GM18520 (cell line): ENCODE data around the gene CDH16.
A peak's percentile ranks its signal among the peaks of the same experiment; 100 is the strongest.
"Not testable (repeated sequence)": the region's sequence is repeated elsewhere in the genome, so short reads cannot be mapped to it uniquely, and the experiment has no call there.

Experiments
- ATAC-seq: cut with Tn5 transposase; IDR thresholded peaks from one replicate; pipeline ENCODE4 v1.9.1; 2021; ENCODE audit not compliant: unreplicated experiment

Gene CDH16

DNA sequence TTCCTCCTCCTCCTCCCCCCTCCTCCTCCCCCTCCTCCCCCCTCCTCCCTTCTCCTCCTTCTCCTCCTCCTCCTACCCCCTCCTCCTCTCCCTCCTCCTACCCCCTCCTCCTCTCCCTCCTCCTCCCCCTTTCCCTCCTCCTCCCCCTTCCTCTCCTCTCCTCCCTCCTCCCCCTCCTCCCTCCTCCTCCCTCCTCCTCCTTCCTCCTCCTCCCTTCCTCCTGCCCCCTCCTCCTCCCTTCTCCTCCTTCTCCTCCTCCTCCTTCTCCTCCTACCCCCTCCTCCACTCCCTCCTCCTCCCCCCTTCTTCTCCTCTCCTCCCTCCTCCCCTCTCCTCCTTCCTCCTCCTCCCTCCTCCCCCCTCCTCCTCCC is 45.0 kb downstream of the CDH16 start:
- ATAC-seq: no peak

DNA sequence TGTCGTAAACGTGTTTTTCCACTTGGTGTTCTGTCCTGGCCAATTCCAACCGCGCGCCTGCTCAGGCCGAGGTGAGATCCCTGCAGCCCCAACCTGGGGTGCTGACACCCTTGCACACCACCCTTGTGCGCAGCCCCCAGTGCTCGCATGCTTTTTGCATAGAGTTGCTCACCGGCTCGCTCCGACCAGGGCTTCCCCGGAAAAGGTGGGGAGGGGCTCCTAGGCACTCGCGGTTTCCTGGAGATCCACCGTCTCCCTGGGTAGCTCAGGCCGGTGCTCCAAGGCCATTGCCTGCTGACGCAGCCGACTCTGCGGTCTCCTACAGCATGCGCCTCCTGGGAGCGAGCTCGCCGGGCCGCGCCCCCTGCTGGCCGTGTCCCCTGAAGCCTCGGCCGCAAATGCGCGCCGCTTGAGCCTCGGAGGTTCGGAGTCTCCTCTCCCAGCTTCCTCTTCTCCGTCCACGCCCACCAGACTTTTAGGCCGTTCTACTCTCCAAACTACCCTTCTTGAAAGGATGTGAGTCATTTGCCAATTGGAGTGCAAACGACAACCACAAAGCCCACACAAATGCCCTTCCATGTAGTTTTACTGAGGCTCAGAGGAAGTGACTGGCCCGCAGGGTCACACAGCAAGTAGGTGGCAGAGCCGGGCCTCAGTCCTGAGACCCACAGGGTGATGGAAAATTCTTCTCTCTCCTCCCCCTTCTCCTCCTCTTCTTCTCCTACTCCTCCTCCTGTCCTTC is 45.6 kb downstream of the CDH16 start:
- peak; percentile 75 for ATAC-seq

- ATAC-seq: no peak
Measured at GRCh38 chr16:66872559-66872942, 46.1 kb downstream of the CDH16 start.

GRCh38 chr16:66871840-66872239 is 46.8 kb downstream of the CDH16 start:
- no peak for ATAC-seq

DNA sequence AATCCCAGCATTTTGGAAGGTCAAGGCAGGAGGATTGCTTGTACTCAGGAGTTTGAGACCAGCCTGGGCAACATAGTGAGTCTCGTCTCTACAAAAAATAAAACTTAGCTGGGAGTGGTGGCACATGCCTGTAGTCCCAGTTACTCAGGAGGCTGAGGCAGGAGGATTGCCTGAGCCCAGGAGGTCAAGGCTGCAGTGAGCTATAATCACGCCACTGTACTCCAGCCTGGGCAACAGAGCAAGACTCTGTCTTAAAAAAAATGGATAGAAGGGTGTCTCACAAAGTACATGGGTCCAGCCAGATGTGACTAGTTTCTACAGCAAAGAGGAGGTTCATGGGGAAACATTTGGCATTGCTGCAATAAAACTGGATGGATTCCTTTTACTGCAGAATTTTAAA is 47.3 kb downstream of the CDH16 start:
- ATAC-seq: not testable (repeated sequence)

DNA sequence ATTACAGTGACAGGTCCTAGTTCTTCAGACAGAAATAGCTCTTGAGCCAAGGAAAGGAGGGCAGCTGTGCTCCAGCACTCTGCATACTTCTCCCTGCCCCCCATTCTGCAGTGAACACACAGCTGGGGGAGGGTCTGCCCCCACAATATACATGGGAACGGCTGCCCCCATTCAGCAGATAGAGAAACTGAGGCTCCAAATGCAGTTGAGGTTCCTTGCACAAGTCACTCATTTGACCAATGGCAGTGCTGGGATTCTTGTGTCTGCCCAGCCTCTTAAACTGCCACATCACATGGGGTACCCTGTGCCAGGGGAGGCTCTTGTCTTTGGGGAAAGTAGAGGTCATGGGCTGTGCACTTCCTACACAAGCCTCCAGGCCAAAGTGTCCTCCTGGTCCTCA is 49.3 kb downstream of the CDH16 start:
- ATAC-seq: no peak

GRCh38 chr16:66863707-66864106 is 55.0 kb downstream of the CDH16 start:
- ATAC-seq: no peak

DNA sequence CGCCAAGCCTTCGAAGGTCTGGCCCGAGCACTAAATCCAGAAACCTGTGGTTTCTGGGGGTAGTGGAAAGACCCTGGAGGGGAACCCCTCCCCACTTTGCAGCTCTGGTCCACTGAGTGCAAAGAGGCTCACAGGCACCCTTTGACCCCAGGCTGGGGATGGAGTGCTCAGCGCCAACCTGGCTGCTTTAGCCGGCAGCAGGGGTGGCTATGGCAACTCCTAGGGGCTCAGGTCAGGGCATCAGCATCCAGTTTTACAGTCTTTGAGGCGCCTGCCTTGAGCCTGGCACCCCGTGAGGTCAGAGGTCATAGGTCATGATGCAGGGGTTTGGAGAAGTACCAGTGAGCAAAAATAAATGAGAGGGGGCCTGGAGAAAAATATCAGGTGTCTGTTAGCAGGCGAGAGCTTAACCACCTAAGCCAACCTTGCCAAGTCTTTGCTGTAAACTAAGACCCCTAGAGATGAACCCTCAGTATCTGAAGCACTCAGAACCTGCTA is 56.6 kb downstream of the CDH16 start:
- no peak for ATAC-seq

DNA sequence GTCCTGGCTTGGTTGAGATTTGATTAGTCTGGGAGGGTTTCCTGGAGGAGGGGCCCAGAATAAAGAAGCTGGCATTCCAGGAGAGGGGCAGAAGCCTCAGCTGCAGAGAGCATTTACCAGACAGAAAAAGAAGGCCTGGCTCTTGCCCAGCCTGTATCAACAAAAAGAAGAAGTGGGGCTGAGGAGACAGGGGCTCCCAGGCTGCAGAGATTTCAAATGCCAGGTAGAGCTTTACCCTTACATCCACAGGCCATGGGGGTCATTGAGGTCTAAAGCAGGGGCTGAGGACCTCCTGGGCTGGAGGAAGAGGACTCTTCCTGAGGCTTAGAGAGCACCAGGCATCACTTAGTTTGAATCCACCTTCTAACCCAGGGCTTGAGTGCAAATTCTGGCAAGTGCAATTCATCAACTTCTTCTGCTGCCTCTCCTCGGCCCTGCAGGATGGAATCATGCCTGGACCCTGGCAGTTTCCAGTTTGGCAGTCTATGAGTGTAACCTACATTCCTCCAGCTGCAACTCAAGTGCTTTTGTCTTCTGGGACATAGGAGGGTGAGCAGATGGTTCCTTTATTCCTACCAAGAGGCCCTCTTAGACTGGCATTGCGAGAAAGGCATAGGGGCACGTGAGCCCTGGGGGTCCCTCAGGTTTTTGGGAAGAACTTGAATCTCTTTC is 59.2 kb downstream of the CDH16 start:
- ATAC-seq: no peak

- no peak for ATAC-seq
Measured at GRCh38 chr16:66858740-66859396, 59.8 kb downstream of the CDH16 start.
